Measurements from ENCODE around the gene ELOB. TPM values are rescaled to one million over a fixed set of nuclear protein-coding genes. Genes with fewer than 3 reads are reported as not detected.

The ELOB gene
- total RNA-seq, 4 donors from 2014 or later: 181 to 341 (median 323) TPM

- DNase-seq (ENCODE audit: low spot score) (no peak), ATAC-seq (ENCODE audit: low FRiP score) (no peak)
- TF ChIP-seq CTCF (IDR thresholded peaks at IDR 0.05): no peak
These were observed 22.3 kb upstream of the ELOB start for GRCh38 chr16:2799205-2799858.

- no peak for TF ChIP-seq CTCF (IDR thresholded peaks at IDR 0.05)
- no peak for ATAC-seq (ENCODE audit: low FRiP score)
- DNase-seq (ENCODE audit: low spot score): no peak
These were observed 21.7 kb upstream of the ELOB start for GRCh38 chr16:2798723-2799204.

- TF ChIP-seq CTCF (IDR thresholded peaks at IDR 0.05): no peak
- DNase-seq (ENCODE audit: low spot score) (no peak), ATAC-seq (ENCODE audit: low FRiP score) (no peak)
These were observed 18.5 kb upstream of the ELOB start for GRCh38 chr16:2795395-2796143.

GRCh38 chr16:2792940-2793339 lies 15.9 kb upstream of the ELOB start:
- no peak for TF ChIP-seq CTCF (IDR thresholded peaks at IDR 0.05)
- no peak for ATAC-seq (ENCODE audit: low FRiP score)
- DNase-seq (ENCODE audit: low spot score): no peak

- no peak for ATAC-seq (ENCODE audit: low FRiP score)
- DNase-seq (ENCODE audit: low spot score): no peak
- no peak for TF ChIP-seq CTCF (IDR thresholded peaks at IDR 0.05)
These were observed 14.1 kb upstream of the ELOB start for GRCh38 chr16:2791174-2791573.

GRCh38 chr16:2790631-2791030 lies 13.6 kb upstream of the ELOB start:
- ATAC-seq (ENCODE audit: low FRiP score): no peak

More at GRCh38 chr16:2790631-2791030, 13.6 kb upstream of the ELOB start:
- no peak for DNase-seq (ENCODE audit: low spot score)
- no peak for TF ChIP-seq CTCF (IDR thresholded peaks at IDR 0.05)

Measured in omental fat pad (tissue), 4 donors.